G401 (cell line): ENCODE measurements around the gene SUPT4H1. TPM values are rescaled to one million over a fixed set of nuclear protein-coding genes. Genes with fewer than 3 reads are reported as not detected.

ENCODE experiments used
- DNase-seq: peaks from one replicate; pipeline ENCODE4 v3.0.0-alpha.2; 2015; ENCODE audit warnings: low spot score
- in situ Hi-C: cut with HindIII; loops from 2 replicates; pipeline ENCODE4 v1.10.0; 2016; ENCODE audit warnings: low sequenced_read_pairs, mixed read lengths
- total RNA-seq: library from RNA; depleted of rRNA; stranded (reverse); fragments of >200 nt; shearing (Covaris generic); gene quantifications from 2 replicates; pipeline ENCODE4 v1.2.3, GENCODE V29; 2014

Gene SUPT4H1
- total RNA-seq, 1 experiment from 2014 or later, result 58.7 TPM

DNA sequence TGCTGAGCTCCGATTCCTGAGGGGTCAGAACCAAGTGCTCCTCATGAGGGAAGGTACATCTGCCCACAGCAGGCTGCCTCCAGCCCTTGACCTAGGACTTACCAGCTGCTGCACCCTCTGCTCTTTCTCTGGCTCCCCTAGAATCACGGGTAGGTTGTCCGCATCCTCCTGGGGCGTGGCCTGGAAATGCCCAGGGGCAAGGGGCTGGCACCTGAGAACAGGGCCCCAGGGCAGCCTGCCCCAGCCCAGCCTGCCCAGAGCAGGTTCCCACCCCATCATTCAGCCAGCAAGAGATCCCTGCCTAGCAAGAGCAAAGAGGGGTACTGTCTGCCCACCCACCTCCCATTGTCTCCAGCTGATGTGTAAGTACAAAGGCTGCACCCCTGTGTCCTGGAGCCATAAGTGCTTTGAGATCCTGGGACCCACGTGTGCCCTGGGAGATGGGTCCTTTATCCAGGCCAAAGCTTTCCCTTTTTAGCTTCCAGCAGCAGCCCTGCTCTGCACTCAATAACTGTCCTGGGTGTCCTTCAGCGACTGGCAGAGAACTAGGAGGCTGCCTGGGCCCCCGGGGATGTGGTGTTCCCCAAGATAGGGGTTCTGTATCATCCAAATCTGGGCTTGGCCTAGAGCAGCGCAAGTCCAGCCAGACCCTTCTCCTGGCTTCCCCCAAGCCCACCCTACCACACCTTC lies 28.5 kb downstream of the SUPT4H1 start:
- in situ Hi-C loops, result no loop called here
- no peak for DNase-seq

DNA sequence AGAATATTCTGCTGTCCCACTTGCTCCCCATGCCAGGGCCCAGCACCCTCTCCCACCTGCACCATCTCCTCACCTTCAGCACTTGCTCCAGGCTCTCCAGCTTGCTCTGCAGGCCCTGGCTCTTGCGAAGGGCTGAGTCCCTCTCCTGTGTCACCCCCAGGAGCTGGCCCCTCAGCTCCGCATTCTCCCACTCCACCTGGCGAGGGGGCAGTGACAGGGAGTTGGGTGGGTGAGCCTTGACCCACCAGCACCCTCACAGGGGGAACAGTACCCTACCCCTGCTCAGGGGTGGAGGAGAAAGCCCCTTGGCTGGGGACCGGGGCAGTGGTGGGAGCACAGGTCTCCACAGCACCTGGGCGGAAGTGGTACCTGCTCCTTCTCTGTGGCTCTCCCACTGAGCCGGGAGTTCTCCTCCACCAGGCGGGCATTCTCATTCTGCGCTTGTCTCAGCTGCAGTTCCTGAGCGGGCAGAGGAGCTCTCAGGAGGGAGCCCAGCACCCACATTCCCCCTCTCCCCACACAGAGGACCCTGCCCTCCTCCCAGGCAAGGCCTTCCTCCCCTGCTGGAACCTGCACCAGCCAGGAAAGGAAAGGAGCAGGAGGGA lies 29.3 kb downstream of the SUPT4H1 start:
- no peak for DNase-seq
- in situ Hi-C loops, result no loop called here

DNA sequence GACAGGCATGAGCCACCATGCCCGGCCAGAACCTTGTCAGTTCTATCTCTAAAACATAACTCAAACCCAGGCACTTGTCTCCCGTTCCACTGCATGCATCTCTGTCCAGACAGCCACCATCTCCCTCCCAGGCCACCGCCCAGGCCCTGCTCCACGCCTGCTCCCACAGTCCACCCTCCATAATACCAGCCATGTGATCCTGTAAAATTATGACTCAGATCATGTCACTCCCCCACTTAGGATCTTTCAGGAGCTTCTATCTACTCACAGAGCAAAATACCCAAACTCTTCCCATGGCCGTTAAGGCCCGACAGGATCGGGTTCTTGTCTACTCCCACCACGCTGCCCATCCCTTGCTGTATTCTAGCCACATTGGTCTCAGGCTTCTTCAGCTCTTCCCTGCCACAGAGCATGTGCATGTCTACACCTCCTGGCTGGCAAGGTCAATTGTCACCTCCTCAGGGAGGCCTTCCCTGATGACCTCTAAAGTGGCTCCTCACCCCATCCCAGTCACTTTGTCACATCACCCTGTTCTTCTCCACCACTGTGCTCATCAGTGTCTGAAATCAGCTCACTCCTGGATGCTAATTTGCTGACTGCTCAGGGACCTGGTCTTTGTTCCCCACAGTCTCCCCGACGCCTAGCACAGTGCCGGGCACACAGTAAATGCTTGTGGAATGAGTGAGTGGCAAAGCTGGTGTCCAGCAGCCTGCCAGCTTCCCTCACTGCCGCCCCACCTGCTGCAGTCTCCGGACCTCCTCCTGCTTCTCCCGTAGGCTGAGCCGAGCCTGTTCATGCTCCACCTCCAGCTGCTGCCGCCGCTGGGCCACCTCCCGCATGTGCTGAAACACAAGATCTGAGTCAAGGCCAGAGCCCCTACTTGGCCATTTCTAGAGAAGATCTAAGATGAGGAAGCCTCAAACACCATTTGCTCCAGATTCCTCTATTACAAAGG lies 30.2 kb downstream of the SUPT4H1 start:
- DNase-seq, result no peak
- in situ Hi-C loops, result no loop called here

DNA sequence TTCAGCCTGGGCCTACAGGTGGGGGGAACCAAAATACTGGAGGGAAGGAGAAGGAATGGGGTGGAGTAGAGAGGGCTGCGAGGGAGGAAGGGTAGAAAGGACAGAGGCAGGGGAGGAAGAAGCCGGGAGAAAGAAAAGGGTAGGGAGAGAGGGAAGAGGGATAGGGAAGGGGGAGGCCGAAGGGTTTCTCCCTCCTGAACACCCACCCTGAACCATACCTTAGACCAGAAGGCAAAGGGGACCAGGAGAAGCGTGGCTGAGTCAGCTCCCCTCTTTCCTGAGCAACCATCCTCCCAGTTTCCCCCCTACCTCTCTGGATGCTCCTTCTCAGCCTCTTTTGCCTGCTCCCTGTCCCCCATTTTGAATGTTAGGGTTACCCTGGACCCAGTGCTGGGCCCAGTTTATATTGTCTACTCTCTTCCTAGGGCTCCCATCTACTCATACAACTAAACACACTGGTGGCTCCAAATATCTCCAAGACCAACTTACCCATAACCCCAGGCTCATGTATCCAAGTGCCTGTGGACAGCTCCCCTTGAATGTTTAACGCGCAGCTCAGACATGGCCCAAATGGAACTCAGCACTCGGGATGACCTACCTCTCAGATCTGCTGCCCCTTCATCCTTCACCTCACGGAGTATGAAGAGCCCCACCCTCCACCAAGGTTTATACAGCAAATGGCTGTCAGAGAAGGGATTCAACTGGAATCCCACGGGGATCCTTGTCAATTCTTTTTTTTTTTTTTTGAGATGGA lies 31.3 kb downstream of the SUPT4H1 start:
- in situ Hi-C loops, result no loop called here
- DNase-seq, result no peak

DNA sequence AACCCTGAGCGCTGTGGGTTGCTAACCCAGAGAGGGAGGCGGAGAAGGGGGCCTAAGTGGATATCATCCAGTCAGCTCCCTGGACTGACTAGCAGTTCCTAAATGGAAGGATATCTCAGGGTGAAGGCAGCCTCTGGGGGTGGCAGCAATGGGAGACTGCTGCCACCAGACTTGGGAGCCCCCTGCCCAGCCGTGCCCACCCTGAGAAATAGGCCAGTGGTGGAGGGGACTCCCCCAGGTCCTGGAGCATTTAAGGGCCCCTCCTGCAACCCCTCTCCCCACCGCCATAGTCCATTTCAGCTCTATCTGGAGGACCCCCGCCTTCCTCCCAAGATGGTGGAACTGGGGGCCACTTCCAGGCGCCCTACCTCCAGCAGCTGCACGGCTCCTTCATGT lies 31.8 kb downstream of the SUPT4H1 start:
- DNase-seq, result no peak
- in situ Hi-C loops, result no loop called here

DNA sequence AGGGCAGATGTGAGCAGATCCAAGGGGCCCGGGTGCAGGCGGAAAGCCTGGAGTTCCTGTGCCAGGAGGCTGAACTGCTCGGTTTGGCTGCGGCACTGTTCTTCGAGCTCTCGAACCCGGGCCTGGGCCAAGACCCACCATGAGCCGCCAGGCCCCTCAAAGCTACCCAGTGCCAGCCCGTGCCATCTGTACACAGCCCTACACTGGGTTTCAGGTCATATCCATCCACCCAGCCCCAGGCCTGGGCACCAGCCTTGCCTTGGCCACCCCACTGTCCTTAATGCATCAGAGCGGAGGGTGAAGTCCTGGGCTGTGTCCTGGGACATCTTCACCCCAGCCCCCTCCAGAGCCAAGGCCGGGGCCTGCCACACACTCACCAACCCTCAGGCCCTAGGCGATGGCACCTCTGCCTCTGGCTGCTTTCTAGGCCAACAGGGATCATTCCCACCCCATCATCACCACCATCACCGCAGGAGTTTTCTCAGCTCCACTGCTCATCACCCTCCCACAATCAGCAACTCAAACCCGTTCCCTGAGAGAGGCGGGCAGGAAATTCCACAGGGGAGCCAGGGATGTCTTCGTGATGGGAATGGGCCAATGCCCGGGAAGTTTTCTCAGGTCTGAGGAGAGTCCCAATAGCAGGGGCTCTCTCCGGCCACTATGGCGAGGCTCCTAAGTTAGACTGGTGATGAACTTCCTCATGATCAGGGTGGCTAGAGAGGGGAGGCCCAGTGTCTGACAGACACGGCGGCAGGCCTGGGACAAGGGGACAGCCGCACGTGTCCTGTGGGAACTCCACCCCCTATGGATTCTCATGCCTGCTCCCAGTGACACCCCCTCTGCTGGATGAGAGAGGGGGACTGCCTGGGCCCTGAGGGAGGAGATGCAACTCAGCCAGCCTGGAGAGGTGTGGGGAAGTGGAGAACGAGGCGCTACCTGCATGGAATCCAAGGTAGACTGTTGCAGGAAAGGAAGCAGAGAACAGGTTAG lies 32.5 kb downstream of the SUPT4H1 start:
- in situ Hi-C loops, result no loop called here
- DNase-seq, result no peak

DNA sequence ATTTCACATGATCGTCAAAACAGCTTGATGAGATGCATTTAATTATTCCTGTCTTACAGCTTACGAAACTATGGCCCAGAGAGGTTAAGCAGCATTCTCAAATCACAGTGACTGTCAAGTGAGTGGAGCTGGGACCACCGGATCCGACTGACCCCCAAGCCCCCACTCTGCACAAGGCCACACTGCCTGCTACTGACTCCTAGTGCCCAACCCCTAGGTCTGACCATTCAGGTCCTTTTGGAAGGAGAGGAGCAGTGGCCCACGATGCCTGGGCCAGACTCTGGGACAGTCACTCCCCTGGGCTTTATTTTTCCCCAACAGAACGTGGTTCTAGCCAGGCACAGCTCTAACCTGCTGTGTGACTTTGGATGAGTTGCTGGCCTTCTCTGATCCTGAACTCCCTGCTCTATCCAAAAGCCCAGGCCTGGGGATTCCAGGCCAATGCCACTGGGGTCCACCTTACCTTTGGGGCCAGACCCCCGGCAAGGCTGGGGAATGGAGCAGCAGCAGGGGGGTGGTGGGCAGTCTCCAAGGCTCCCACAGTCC lies 33.3 kb downstream of the SUPT4H1 start:
- in situ Hi-C loops, result no loop called here
- no peak for DNase-seq

DNA sequence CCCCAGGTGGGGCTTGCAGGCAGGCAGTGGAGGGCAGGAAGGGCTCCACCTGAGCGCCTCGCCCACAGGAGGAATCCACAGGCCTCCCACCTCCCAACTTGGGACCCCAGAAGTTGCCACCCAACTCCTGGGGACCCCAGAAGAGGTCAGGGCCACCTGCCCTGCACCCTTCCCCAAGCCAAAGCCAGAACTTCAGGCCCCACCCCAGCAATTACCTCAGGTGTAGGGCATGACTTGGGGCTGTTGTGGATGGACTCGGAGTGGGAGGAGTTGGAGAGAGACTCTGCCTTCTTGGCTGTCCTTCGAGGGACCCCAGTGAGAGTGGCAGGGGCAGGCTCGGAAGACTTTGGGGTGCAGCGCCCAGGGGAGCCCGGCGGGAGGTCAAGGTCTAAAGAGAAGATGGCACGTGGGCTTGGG lies 33.9 kb downstream of the SUPT4H1 start:
- in situ Hi-C loops, result no loop called here
- DNase-seq, result no peak

DNA sequence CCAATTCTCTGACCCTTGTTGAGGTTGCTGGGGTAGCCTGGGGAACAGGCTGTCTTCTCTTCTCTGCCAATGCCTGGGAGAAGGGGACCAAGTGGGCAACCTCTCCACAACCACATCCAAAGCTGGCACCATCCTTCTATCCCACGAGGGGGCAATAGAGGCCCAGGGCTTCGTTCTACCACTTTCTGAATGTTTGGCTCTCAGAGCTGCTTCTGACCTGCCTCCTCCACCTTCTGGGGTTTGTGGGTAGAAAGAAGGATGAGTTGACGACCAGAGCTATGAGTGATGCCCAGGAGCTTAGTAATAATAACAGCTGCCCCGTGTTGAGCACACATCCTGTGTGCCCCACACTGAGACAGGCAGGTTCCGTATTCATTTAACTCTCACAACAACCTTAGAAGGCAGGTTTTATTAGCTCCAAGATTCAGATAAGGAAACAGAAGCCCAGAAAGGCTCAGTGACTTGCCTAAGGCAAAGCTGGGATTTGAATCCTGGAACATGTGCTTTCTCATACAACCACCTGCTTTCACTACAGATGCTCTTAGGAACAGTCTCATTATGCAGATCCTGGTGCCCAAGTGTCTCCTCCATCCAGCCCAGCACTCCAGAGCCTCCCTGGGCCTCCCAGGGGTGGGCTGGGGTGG lies 34.5 kb downstream of the SUPT4H1 start:
- in situ Hi-C loops, result no loop called here
- DNase-seq, result peak; percentile 53

DNA sequence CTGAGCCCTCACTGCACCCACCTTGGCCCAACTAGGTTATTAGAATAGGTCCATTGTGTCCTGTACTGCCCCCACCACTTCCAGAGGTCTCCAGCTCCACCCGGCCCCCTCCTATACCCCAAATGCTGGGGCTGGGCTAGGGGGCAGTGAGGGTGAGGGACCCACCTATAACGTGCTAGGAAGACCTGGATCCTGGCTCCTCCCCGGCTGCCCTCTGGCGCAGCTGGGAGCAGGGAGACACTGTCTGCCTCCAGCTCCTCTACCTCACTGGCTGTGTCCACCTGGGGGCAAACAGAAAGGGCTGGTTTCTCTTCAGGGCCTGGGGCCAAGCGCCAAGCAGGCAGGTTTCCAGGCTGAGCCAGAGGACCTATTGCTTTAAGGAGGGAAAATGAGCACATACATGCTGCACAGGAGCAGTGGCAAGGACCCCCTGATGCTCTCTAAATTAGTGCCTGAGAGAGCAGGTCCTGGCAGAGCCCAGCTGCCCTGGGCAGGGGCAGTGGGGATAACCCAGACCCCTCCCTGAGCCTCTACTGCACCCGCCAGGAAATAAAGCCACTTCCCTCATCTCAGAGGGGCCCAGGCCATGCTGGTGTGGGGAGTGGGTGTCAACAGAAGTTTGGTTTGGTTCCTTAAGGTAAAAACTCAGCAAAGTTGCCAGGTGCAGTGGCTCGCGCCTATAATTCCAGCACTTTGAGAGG lies 35.6 kb downstream of the SUPT4H1 start:
- in situ Hi-C loops, result no loop called here

DNA sequence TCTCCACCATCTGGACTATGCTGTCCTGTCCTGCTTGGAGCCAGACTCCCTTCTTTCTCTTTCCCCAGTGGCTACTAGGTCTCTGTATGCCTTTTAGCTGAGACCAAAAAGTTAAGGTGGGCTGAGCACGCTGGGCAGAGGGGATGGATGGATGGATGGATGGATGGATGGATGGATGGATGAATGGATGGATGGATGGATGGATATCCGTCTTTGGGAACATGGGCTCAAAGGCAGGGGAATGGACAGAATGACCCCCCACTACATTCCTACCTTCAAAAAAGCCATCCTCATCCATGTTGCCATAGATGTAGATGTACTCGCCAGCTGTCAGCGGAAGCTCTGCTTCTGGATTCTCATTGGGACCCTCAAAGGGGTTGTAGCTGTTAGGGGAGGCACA lies 36.3 kb downstream of the SUPT4H1 start:
- DNase-seq, result no peak
- in situ Hi-C loops, result no loop called here

More for the DNA sequence above, 35.6 kb downstream of the SUPT4H1 start:
- DNase-seq, result no peak

DNA sequence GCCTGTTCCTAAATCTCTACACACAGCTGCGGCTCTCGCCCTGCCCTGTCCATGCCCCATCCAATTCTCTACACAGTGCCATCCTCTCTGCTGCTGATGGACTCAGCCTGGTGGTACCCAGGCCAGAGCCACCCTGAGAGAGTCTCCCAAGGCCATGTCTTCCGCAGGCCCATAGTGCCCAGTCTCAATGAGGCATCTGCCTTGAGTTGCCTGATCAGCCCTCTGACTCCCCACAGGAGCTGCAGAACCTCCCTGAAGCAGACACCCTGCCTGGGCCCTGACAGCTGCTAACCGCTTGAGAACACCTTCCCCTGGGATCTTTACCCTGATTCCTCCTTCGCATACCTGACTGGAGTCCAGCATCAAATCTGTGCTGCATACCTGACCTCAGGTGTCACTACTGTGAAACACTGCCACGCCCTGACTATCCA lies 36.7 kb downstream of the SUPT4H1 start:
- DNase-seq, result no peak
- in situ Hi-C loops, result no loop called here

DNA sequence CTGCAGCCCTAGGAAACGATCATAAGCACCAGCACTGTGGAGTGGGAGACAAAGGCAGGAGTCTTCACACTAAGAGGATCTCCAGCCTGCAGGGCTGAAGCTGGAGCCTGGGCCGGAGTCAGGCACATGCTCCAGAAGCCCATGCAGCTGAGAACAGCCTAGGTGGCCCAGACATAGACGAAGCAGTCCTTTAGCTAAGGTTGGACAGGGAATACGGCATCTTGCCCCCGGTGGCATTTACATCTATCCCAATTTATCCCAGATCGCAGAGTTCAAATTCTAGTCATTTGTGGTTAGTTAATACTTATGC lies 37.3 kb downstream of the SUPT4H1 start:
- no peak for DNase-seq
- in situ Hi-C loops, result no loop called here

DNA sequence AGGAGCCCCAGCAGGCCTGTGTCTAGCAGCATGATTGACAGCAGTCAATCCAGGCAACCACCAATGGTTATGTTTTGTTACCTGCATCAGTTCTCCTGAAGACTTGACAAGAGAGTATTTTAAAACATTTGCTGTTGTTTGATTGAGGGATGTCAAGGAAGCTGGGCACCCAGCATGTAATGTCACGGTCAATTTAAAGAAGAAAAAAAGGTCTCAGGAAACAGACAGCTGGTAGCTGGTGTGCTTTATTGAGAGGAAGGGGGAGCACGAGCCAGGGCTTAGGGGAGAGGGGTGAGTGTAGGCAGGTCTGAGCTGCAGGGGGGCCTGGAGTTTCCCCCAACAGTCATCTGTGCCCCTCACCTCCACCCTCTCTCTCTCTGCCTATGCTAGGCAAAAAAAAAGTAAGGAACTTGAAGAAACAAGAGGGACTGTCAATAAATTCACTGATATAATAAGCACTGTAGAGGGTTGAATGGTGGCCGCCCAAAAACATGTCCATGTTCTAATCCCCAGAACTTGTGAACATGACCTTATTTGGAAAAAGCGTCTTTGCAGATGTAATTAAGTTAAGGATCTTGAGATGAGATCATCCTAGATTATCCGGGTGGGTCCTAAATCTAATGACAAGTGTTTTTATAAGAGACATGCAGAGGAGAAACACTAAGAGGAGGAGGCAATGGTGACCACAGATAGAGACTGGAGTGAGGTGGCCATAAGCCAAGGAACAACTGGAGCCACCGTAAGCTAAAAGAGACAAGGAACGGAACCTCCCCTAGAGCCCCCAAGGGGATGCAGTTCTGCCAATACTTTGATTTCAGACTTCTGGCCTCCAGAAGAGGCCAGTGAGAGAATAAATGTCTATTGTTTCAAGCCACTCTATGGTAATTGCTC lies 37.9 kb downstream of the SUPT4H1 start:
- in situ Hi-C loops, result no loop called here
- DNase-seq, result no peak

DNA sequence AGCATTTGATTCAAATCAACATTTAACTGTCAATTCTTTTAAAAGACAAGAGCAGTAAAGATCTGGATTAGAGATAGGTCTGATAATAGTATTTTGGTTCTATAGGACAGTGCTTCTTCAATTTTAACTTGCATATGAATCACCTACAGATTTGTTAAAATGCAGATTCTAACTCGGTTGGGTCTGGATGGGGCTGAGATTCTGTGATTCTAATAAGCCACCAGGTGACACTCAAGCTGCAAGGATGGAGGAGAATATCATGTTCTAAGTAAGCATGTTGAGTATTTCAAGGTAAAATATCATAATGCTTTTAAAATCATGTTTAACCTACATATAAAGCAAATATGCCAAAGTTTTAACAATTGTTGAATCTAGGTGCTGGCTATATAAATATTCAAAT lies 39.2 kb downstream of the SUPT4H1 start:
- in situ Hi-C loops, result no loop called here
- no peak for DNase-seq

DNA sequence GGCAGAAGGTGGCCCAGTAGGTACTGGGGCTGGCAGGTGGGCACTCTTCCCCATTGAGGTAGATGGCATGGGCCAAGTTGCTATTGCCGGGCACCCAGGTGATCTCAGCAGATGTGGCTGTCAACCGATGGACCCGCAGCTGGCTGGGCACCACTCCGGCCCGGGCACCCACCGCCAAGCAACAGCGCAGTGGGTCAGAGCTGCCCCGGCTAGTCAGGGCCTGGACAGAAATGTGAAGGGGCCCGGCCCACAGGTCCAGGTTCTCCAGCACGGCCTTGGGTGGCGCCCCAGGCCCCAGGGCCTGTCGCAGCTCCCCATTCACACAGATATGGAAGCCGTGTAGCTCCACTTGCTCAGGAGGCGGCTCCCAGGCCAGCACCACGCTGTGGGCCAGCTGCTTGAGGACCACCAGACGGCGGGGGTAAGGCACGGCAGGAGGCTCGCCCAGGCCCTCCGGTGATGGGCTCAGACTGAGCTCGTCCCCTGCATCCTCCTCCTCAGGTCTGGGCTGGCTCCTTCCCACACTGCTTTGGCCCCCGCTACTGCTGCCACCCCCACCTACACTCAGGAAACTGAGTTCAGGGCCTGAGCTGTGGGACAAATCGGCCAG lies 39.9 kb downstream of the SUPT4H1 start:
- in situ Hi-C loops, result no loop called here
- no peak for DNase-seq
